H1 (cell line): Measurements from ENCODE around the gene EYA2. TPM values are rescaled to one million over a fixed set of nuclear protein-coding genes. Genes with fewer than 3 reads are reported as not detected.

Source experiments
- CTCF ChIA-PET: fragments of 300-600 bp; sonication (Branson Sonifier 250); formaldehyde crosslinking; loops from one replicate; lab custom pipeline; 2021; ENCODE audit not compliant: partially characterized antibody; lab: Charles Lee
- POLR2A ChIA-PET: fragments of 300-600 bp; sonication (Branson Sonifier 250); formaldehyde crosslinking; loops from one replicate; lab custom pipeline; 2021; ENCODE audit warnings: inconsistent platforms; ENCODE audit not compliant: partially characterized antibody; lab: Charles Lee
- DNase-seq, 2 experiments: peaks; one replicate each; pipeline versions ENCODE4 v3.0.0 to v3.0.0-alpha.2; 2010 to 2022; ENCODE audit warnings: low spot score in 2 of 2, low read depth in 1 of 2, mixed read lengths in 1 of 2
- FAIRE-seq: peaks from 2 replicates; lab custom pipeline; 2011; peaks lifted over from hg19 to GRCh38; lab: Jason Lieb, UNC
- H2AFZ ChIP-seq: 2 replicates; pipeline ENCODE4 v1.8.1; 2012; ENCODE audit warnings: low read length, inconsistent platforms
- H2AK5ac ChIP-seq: 2 replicates; pipeline ENCODE4 v1.6.1; 2013; ENCODE audit warnings: low read depth, low read length
- H2BK120ac ChIP-seq: replicated peaks from 2 replicates; pipeline ENCODE3; 2013; ENCODE audit warnings: low read depth, low read length, inconsistent platforms
- H2BK12ac ChIP-seq: 2 replicates; pipeline ENCODE4 v1.6.1; 2013; ENCODE audit warnings: low read depth, low read length
- H2BK15ac ChIP-seq: 2 replicates; pipeline ENCODE4 v1.6.1; 2013; ENCODE audit warnings: low read length
- H2BK20ac ChIP-seq: 2 replicates; pipeline ENCODE4 v1.6.1; 2013; ENCODE audit warnings: low read length
- H2BK5ac ChIP-seq: 2 replicates; pipeline ENCODE4 v1.6.1; 2013; ENCODE audit warnings: low read depth, low read length
- H3K14ac ChIP-seq: 2 replicates; pipeline ENCODE4 v1.6.1; 2013; ENCODE audit warnings: inconsistent platforms; ENCODE audit not compliant: insufficient read length
- H3K18ac ChIP-seq: 2 replicates; pipeline ENCODE4 v1.6.1; 2013; ENCODE audit warnings: low read length; ENCODE audit errors: extremely low read depth
- H3K23ac ChIP-seq: 2 replicates; pipeline ENCODE4 v1.6.1; 2013; ENCODE audit warnings: inconsistent platforms; ENCODE audit not compliant: insufficient read length
- H3K23me2 ChIP-seq: 2 replicates; pipeline ENCODE4 v1.6.1; 2013; ENCODE audit warnings: low read depth, low read length
- H3K27ac ChIP-seq: 2 replicates; pipeline ENCODE4 v1.6.1; 2011; ENCODE audit warnings: low read depth, low read length, inconsistent platforms
- H3K27me3 ChIP-seq, 4 experiments: replicated peaks in 1 of 4; 1 replicate in 1 of 4; 2 replicates in 3 of 4; pipeline versions ENCODE4 v1.6.1 to v1.8.1; 2011 to 2013; ENCODE audit warnings: low read length in 3 of 4, mild to moderate bottlenecking in 3 of 4, inconsistent platforms in 2 of 4, mixed read lengths in 2 of 4, moderate library complexity in 1 of 4; ENCODE audit not compliant: control insufficient read depth in 3 of 4, insufficient read depth in 3 of 4; ENCODE audit errors: extremely low read depth in 1 of 4
- H3K36me3 ChIP-seq, 4 experiments: 2 replicates each; pipeline versions ENCODE4 v1.6.1 to v1.8.1; 2011 to 2013; ENCODE audit warnings: mild to moderate bottlenecking in 4 of 4, low read length in 3 of 4, moderate library complexity in 2 of 4, control low read depth in 1 of 4, inconsistent platforms in 1 of 4; ENCODE audit not compliant: insufficient read depth in 4 of 4, control insufficient read depth in 2 of 4
- H3K4ac ChIP-seq: replicated peaks from 2 replicates; pipeline ENCODE3; 2013; ENCODE audit warnings: low read length, low read depth, mixed read lengths, inconsistent platforms; ENCODE audit not compliant: insufficient read length
- H3K4me1 ChIP-seq, 4 experiments: replicated peaks in 1 of 4; 1 replicate in 1 of 4; 2 replicates in 3 of 4; pipeline versions ENCODE4 v1.6.1 to v1.8.1; 2011 to 2013; ENCODE audit warnings: low read length in 3 of 4, inconsistent platforms in 2 of 4, mixed read lengths in 1 of 4; ENCODE audit not compliant: insufficient read depth in 4 of 4, control insufficient read depth in 3 of 4
- H3K4me2 ChIP-seq, 2 experiments: 2 replicates each; pipeline versions ENCODE4 v1.6.1 to v1.8.1; 2011 to 2013; ENCODE audit warnings: low read depth in 2 of 2, low read length in 2 of 2, control low read depth in 1 of 2, inconsistent platforms in 1 of 2, mild to moderate bottlenecking in 1 of 2; ENCODE audit not compliant: insufficient read depth in 1 of 2
- H3K4me3 ChIP-seq, 4 experiments: fragments of 200-600, 300-600 bp in 1 of 4; sonication (generic), shearing (Covaris generic), sonication (Bioruptor Twin) in 1 of 4; 2 replicates each; pipeline versions ENCODE4 v1.5.1 to v1.8.1; 2011 to 2016; ENCODE audit warnings: low read length in 4 of 4, low read depth in 3 of 4, control low read depth in 2 of 4, inconsistent platforms in 2 of 4, mild to moderate bottlenecking in 2 of 4, mixed read lengths in 1 of 4, moderate library complexity in 1 of 4; ENCODE audit not compliant: insufficient read depth in 2 of 4; ENCODE audit errors: extremely low read depth in 1 of 4
- H3K56ac ChIP-seq: replicated peaks from 2 replicates; pipeline ENCODE3; 2013; ENCODE audit warnings: low read depth, mild to moderate bottlenecking, mixed read lengths, low read length, inconsistent platforms; ENCODE audit not compliant: insufficient read length
- H3K79me1 ChIP-seq: 2 replicates; pipeline ENCODE4 v1.6.1; 2013; ENCODE audit warnings: low read depth, low read length, control low read depth
- H3K79me2 ChIP-seq, 2 experiments: 2 replicates each; pipeline versions ENCODE4 v1.6.1 to v1.8.1; 2012 to 2013; ENCODE audit warnings: low read length in 2 of 2, mild to moderate bottlenecking in 2 of 2, inconsistent platforms in 1 of 2; ENCODE audit not compliant: insufficient read depth in 2 of 2, control insufficient read depth in 1 of 2
- H3K9ac ChIP-seq, 4 experiments: replicated peaks in 1 of 4; 1 replicate in 1 of 4; 2 replicates in 3 of 4; pipeline versions ENCODE4 v1.6.1 to v1.8.1; 2011 to 2013; ENCODE audit warnings: low read depth in 3 of 4, low read length in 3 of 4, control low read depth in 2 of 4, mild to moderate bottlenecking in 2 of 4, moderate library complexity in 2 of 4, inconsistent platforms in 1 of 4; ENCODE audit errors: extremely low read depth in 1 of 4
- H3K9me3 ChIP-seq, 2 experiments: 2 replicates each; pipeline versions ENCODE4 v1.6.1 to v1.8.1; 2012 to 2013; ENCODE audit warnings: mild to moderate bottlenecking in 2 of 2, moderate library complexity in 2 of 2, control low read depth in 1 of 2, inconsistent platforms in 1 of 2, low read depth in 1 of 2, low read length in 1 of 2, mixed read lengths in 1 of 2; ENCODE audit not compliant: insufficient read depth in 2 of 2
- H4K20me1 ChIP-seq, 2 experiments: replicated peaks in 1 of 2; 2 replicates each; pipeline versions ENCODE3 to v1.8.1; 2011 to 2013; ENCODE audit warnings: inconsistent platforms in 2 of 2, low read length in 2 of 2, mild to moderate bottlenecking in 1 of 2; ENCODE audit not compliant: insufficient read depth in 2 of 2, control insufficient read depth in 1 of 2
- H4K5ac ChIP-seq: 2 replicates; pipeline ENCODE4 v1.6.1; 2013; ENCODE audit warnings: low read length, low read depth, mixed read lengths, inconsistent platforms; ENCODE audit not compliant: insufficient read length
- H4K8ac ChIP-seq: 2 replicates; pipeline ENCODE4 v1.8.0; 2013; ENCODE audit warnings: mild to moderate bottlenecking, moderate library complexity, low read length, inconsistent platforms; ENCODE audit not compliant: insufficient read depth; ENCODE audit errors: extremely low read depth
- H4K91ac ChIP-seq: replicated peaks from 2 replicates; pipeline ENCODE3; 2013; ENCODE audit warnings: low read length, mixed read lengths, inconsistent platforms; ENCODE audit not compliant: insufficient read length
- CEBPB ChIP-seq: IDR thresholded peaks from 2 replicates; pipeline ENCODE4 v1.6.1; 2012; ENCODE audit warnings: low read depth, low read length
- RFX5 ChIP-seq: IDR thresholded peaks from 2 replicates; pipeline ENCODE4 v1.6.1; 2011; ENCODE audit warnings: low read depth, low read length, improper control_type of control experiment, borderline replicate concordance
- WGBS, 2 experiments: shearing (Covaris generic) in 1 of 2; methylation state at CpG; one replicate each; pipeline versions ENCODE4 v1.1.6 to v1.1.7; 2013 to 2015; ENCODE audit warnings: low lambda C conversion rate in 2 of 2, mixed read lengths in 2 of 2, inconsistent platforms in 1 of 2, low coverage in 1 of 2, missing lambda C conversion rate in 1 of 2; ENCODE audit not compliant: insufficient replicate concordance in 2 of 2, insufficient coverage in 1 of 2, insufficient read length in 1 of 2; ENCODE audit errors: extremely low coverage in 1 of 2, missing lambda C conversion rate in 1 of 2; 5-methylcytosine and 5-hydroxymethylcytosine counted together
- polyA plus RNA-seq, 7 experiments: library from polyadenylated mRNA; depleted of rRNA in 3 of 7; stranded (reverse) in 5 of 7; unstranded in 2 of 7; fragments of >200 nt in 5 of 7; fragments of 200-250 nt in 2 of 7; gene quantifications; 1 replicate in 5 of 7; 2 replicates in 1 of 7; 4 replicates in 1 of 7; pipeline versions ENCODE4 v1.2.1 to v1.2.3, GENCODE V29; 2011 to 2013; ENCODE audit warnings: missing spikeins in 2 of 7, mixed read lengths in 2 of 7
- total RNA-seq: library from RNA; stranded (reverse); fragmentation: NEBNext Ultra II Directional; extraction: Animal tissue kit (Norgen Biotek cat#: 25700); gene quantifications from 2 replicates; pipeline ENCODE4 v1.2.1, GENCODE V29; 2021

The EYA2 gene
- total and polyA plus RNA-seq, 2 of the 8 experiments (the other 6 are each of a cell fraction or from before 2014, with no cell fraction given) = 1.6 to 1.7 TPM

GRCh38 chr20:46998477-46999240, 104.0 kb downstream of the EYA2 start:
- no peak overlapping the region for H4K5ac ChIP-seq
- H3K79me2 ChIP-seq = no peaks in the 10 kb centered on the region
- FAIRE-seq = no peak
- peaks cover 2 to 20% (median 16%) of the 10 kb centered on the region in 4 experiments; a peak in 6 of 7 replicates for H3K4me1 ChIP-seq
- H4K91ac ChIP-seq = no peak overlapping the region
- H3K23ac ChIP-seq = no peak overlapping the region
- no peak for TF ChIP-seq RFX5
- TF ChIP-seq CEBPB = peak; percentile 93
- no peak overlapping the region for H3K14ac ChIP-seq
- peak overlapping the region; percentile 66 for H2BK120ac ChIP-seq
- H2BK15ac ChIP-seq = peak overlapping the region; percentile 23; the same call in 1 of the 2 replicates
- no peaks in the 10 kb centered on the region for H3K23me2 ChIP-seq
- no peak overlapping the region for H3K56ac ChIP-seq
- H3K36me3 ChIP-seq = no peaks in the 10 kb centered on the region
- H3K4me3 ChIP-seq = no peak overlapping the region
- WGBS, 2 experiments = 60% methylated on average over 6 of the region's 6 CpGs; no CpG with 5 or more reads in 1 of the 2 experiments
- H3K18ac ChIP-seq = peak overlapping the region; percentile 36; the same call in 1 of the 2 replicates
- H3K79me1 ChIP-seq = no peaks in the 10 kb centered on the region
- DNase-seq = no peak
- peak overlapping the region; percentile 82; the same call in 1 of the 2 replicates for H2BK12ac ChIP-seq
- no peak overlapping the region for H4K8ac ChIP-seq
- H3K4ac ChIP-seq = no peak overlapping the region
- H2BK20ac ChIP-seq = peak overlapping the region; percentile 24; the same call in 1 of the 2 replicates
- no peak overlapping the region for H2BK5ac ChIP-seq
- peak overlapping the region; percentile 22 to 40; a peak in 2 of 4 replicates for H3K4me2 ChIP-seq
- 0 out of 2 replicates have a peak overlapping the region, but pooled peaks have one; percentile 58 for H2AK5ac ChIP-seq
- no peak overlapping the region; a peak in 1 of 7 replicates for H3K9ac ChIP-seq
- POLR2A ChIA-PET = no interaction called here
- no peaks in the 10 kb centered on the region for H3K27me3 ChIP-seq
- no peaks in the 10 kb centered on the region for H3K9me3 ChIP-seq
- CTCF ChIA-PET = interaction anchor here (0.6 to 2.5 kb wide), 4 partner anchors 8 to 298 kb away, joined by 3 to 11 read pairs (median 4); no protein-coding TSS in a partner anchor
- no peak overlapping the region for H3K27ac ChIP-seq
- no peaks in the 10 kb centered on the region for H4K20me1 ChIP-seq
- H2AFZ ChIP-seq = no peak overlapping the region
